Measurements from ENCODE around the gene GCLM. TPM values are rescaled to one million over a fixed set of nuclear protein-coding genes. Genes with fewer than 3 reads are reported as not detected.
"Not testable (repeated sequence)": the region's sequence is repeated elsewhere in the genome, so short reads cannot be mapped to it uniquely, and the experiment has no call there.

GCLM gene
- total RNA-seq, 1 experiment from 2014 or later = 28.9 TPM

- intact Hi-C loops (cut with micrococcal nuclease) = no loop called here
- H3K9me2 ChIP-seq (ENCODE audit: insufficient read depth) = no peaks in the 10 kb centered on the region
- no peaks in the 10 kb centered on the region for H3K9me3 ChIP-seq (ENCODE audit: control insufficient read depth in 1 of 2, insufficient read depth in 1 of 2, low read depth in 1 of 2, low read length in 2 of 2)
- no peak overlapping the region for H2AFZ ChIP-seq (ENCODE audit: low read depth, low read length, poor library complexity, severe bottlenecking)
- no peak overlapping the region for H3K27ac ChIP-seq (ENCODE audit: low read depth, low read length)
- H3K36me3 ChIP-seq (ENCODE audit: control insufficient read depth in 1 of 2, insufficient read depth in 2 of 2, low read length in 2 of 2) = no peaks in the 10 kb centered on the region
- no peak for DNase-seq (ENCODE audit: low read depth, low spot score)
- no TSS peak for BruUV-seq (replicated peaks)
- ChIA-PET POLR2A (no interaction called here), RAD21 (ENCODE audit: low non-redundant PET in 1 of 2, low total read pairs in 2 of 2, uncharacterized antibody in 2 of 2, unreplicated experiment in 2 of 2) (no interaction called here), CTCF (no interaction called here)
- ATAC-seq = no peak
- no peak for TF ChIP-seq FOSL1 (IDR thresholded peaks at IDR 0.05; ENCODE audit: low read depth)
- no peak overlapping the region for H3K9ac ChIP-seq (ENCODE audit: low read length)
- no peaks in the 10 kb centered on the region for H4K20me1 ChIP-seq (ENCODE audit: insufficient read depth)
- H3K4me3 ChIP-seq (replicated peaks in 1 of 2; ENCODE audit: low read depth in 1 of 2, low read length in 2 of 2) = no peak overlapping the region
- no peak overlapping the region for H3K4me2 ChIP-seq (ENCODE audit: low read length)
- H3K4me1 ChIP-seq (ENCODE audit: control insufficient read depth in 1 of 2, insufficient read depth in 2 of 2, low read length in 2 of 2) = no peaks in the 10 kb centered on the region
- no peaks in the 10 kb centered on the region for H3K27me3 ChIP-seq (ENCODE audit: insufficient read depth, low read length)
- no peaks in the 10 kb centered on the region for H3K79me2 ChIP-seq (ENCODE audit: insufficient read depth, low read length)
Measured at GRCh38 chr1:93917302-93917701, 8.1 kb upstream of the GCLM start.

DNA sequence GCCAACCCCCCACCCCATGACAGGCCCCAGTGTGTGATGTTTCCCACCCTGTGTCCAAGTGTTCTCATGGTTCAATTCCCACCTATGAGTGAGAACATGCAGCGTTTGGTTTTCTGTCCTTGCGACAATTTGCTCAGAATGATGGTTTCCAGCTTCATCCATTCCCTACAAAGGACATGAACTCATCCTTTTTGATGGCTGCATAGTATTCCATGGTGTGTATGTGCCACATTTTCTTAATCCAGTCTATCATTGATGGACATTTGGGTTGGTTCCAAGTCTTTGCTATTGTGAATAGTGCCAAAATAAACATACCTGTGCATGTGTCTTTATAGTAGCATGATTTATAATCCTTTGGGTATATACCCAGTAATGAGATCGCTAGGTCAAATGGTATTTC lies 1.6 kb upstream of the GCLM start:
- H3K9ac ChIP-seq (ENCODE audit: low read length); H3K4me3 ChIP-seq (replicated peaks in 1 of 2; ENCODE audit: low read depth in 1 of 2, low read length in 2 of 2); RAD21 ChIA-PET (ENCODE audit: low non-redundant PET in 1 of 2, low total read pairs in 2 of 2, uncharacterized antibody in 2 of 2, unreplicated experiment in 2 of 2); CTCF ChIA-PET; DNase-seq (ENCODE audit: low read depth, low spot score); H3K27ac ChIP-seq (ENCODE audit: low read depth, low read length); H2AFZ ChIP-seq (ENCODE audit: low read depth, low read length, poor library complexity, severe bottlenecking); BruUV-seq (replicated peaks); intact Hi-C loops (cut with micrococcal nuclease); ATAC-seq; H3K27me3 ChIP-seq (ENCODE audit: insufficient read depth, low read length); H3K9me3 ChIP-seq (ENCODE audit: control insufficient read depth in 1 of 2, insufficient read depth in 1 of 2, low read depth in 1 of 2, low read length in 2 of 2); H3K36me3 ChIP-seq (ENCODE audit: control insufficient read depth in 1 of 2, insufficient read depth in 2 of 2, low read length in 2 of 2); H3K4me2 ChIP-seq (ENCODE audit: low read length); POLR2A ChIA-PET; H4K20me1 ChIP-seq (ENCODE audit: insufficient read depth); H3K9me2 ChIP-seq (ENCODE audit: insufficient read depth): not testable (repeated sequence)
- H3K79me2 ChIP-seq (ENCODE audit: insufficient read depth, low read length) = peaks cover 30% of the 10 kb centered on the region
- peaks cover 7 to 31% of the 10 kb centered on the region in 2 experiments; a peak in 3 of 4 replicates for H3K4me1 ChIP-seq (ENCODE audit: control insufficient read depth in 1 of 2, insufficient read depth in 2 of 2, low read length in 2 of 2)

- Histone ChIP-seq H3K4me1 (ENCODE audit: control insufficient read depth in 1 of 2, insufficient read depth in 2 of 2, low read length in 2 of 2) (peaks cover 7 to 34% of the 10 kb centered on the region in 2 experiments; a peak in 3 of 4 replicates), H3K27me3 (ENCODE audit: insufficient read depth, low read length) (no peaks in the 10 kb centered on the region), H3K9me2 (ENCODE audit: insufficient read depth) (no peaks in the 10 kb centered on the region), H3K9ac (ENCODE audit: low read length) (no peak overlapping the region), H3K79me2 (ENCODE audit: insufficient read depth, low read length) (peaks cover 36% of the 10 kb centered on the region), H3K27ac (ENCODE audit: low read depth, low read length) (no peak overlapping the region), H3K9me3 (ENCODE audit: control insufficient read depth in 1 of 2, insufficient read depth in 1 of 2, low read depth in 1 of 2, low read length in 2 of 2) (no peaks in the 10 kb centered on the region), H2AFZ (ENCODE audit: low read depth, low read length, poor library complexity, severe bottlenecking) (peak overlapping the region; percentile 91), H4K20me1 (ENCODE audit: insufficient read depth) (no peaks in the 10 kb centered on the region), H3K4me3 (replicated peaks in 1 of 2; ENCODE audit: low read depth in 1 of 2, low read length in 2 of 2) (peak overlapping the region in 1 of 2 experiments; percentile 71; a peak in 1 of 4 replicates), H3K36me3 (ENCODE audit: control insufficient read depth in 1 of 2, insufficient read depth in 2 of 2, low read length in 2 of 2) (no peaks in the 10 kb centered on the region), H3K4me2 (ENCODE audit: low read length) (peak overlapping the region; percentile 78)
- DNase-seq (ENCODE audit: low read depth, low spot score) = no peak
- intact Hi-C loops (cut with micrococcal nuclease) = no loop called here
- CTCF ChIA-PET = interaction anchor here (0.7 kb wide), 1 partner anchor 25 kb away, joined by 3 read pairs; no protein-coding TSS in a partner anchor
- ATAC-seq = no peak
- RAD21 ChIA-PET (ENCODE audit: low non-redundant PET in 1 of 2, low total read pairs in 2 of 2, uncharacterized antibody in 2 of 2, unreplicated experiment in 2 of 2) = interaction anchor here in 1 of 2 experiments (0.6 to 1.0 kb wide), 2 partner anchors 64 to 426 kb away, joined by 3 read pairs; no protein-coding TSS in a partner anchor
- BruUV-seq (replicated peaks) = no TSS peak
- POLR2A ChIA-PET = no interaction called here
- TF ChIP-seq, protein P1, sequence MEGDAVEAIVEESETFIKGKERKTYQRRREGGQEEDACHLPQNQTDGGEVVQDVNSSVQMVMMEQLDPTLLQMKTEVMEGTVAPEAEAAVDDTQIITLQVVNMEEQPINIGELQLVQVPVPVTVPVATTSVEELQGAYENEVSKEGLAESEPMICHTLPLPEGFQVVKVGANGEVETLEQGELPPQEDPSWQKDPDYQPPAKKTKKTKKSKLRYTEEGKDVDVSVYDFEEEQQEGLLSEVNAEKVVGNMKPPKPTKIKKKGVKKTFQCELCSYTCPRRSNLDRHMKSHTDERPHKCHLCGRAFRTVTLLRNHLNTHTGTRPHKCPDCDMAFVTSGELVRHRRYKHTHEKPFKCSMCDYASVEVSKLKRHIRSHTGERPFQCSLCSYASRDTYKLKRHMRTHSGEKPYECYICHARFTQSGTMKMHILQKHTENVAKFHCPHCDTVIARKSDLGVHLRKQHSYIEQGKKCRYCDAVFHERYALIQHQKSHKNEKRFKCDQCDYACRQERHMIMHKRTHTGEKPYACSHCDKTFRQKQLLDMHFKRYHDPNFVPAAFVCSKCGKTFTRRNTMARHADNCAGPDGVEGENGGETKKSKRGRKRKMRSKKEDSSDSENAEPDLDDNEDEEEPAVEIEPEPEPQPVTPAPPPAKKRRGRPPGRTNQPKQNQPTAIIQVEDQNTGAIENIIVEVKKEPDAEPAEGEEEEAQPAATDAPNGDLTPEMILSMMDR (IDR thresholded peaks at IDR 0.05 in 2 of 3, conservative IDR thresholded peaks at IDR 0.05 in 1 of 3; ENCODE audit: borderline replicate concordance in 1 of 3, insufficient read depth in 1 of 3, low read depth in 2 of 3, low read length in 2 of 3) = no peak
- TF ChIP-seq POLR2AphosphoS5 (IDR thresholded peaks at IDR 0.05; ENCODE audit: low read depth, low read length) = no peak
- TF ChIP-seq TCF7L2 (IDR thresholded peaks at IDR 0.05; ENCODE audit: borderline replicate concordance, extremely low read depth, insufficient read depth, insufficient read length) = no peak
- no peak for TF ChIP-seq SIN3A (IDR thresholded peaks at IDR 0.05; ENCODE audit: low read depth)
- no peak for TF ChIP-seq POLR2A (IDR thresholded peaks at IDR 0.05; ENCODE audit: borderline replicate concordance, extremely low read depth, insufficient read depth, insufficient read length)
- TF ChIP-seq CEBPB (IDR thresholded peaks at IDR 0.05; ENCODE audit: low read depth) = no peak
- TF ChIP-seq EZH2 (IDR thresholded peaks at IDR 0.05) = no peak
- TF ChIP-seq CBX3 (IDR thresholded peaks at IDR 0.05; ENCODE audit: low read depth) = no peak
- no peak for TF ChIP-seq EGR1 (IDR thresholded peaks at IDR 0.05; ENCODE audit: low read depth)
Measured at GRCh38 chr1:93910305-93910704, 1.1 kb upstream of the GCLM start.

Data from HCT116 (cell line).